ENCODE measurements around the gene THAP5.

GRCh38 chr7:108575156-108575555 is 5.7 kb upstream of the THAP5 start:
- TF ChIP-seq CTCF (IDR thresholded peaks at IDR 0.05; ENCODE audit: poor library complexity, severe bottlenecking) (no peak), SMC3 (conservative IDR thresholded peaks at IDR 0.05; ENCODE audit: poor library complexity) (no peak), POLR2AphosphoS5 (IDR thresholded peaks at IDR 0.05) (no peak), MXI1 (conservative IDR thresholded peaks at IDR 0.05; ENCODE audit: poor library complexity, severe bottlenecking) (no peak), REST (IDR thresholded peaks at IDR 0.05; ENCODE audit: borderline replicate concordance) (no peak), EZH2 (IDR thresholded peaks at IDR 0.05; ENCODE audit: borderline replicate concordance, insufficient read depth, low read length, poor library complexity, severe bottlenecking) (no peak), EP300 (conservative IDR thresholded peaks at IDR 0.05; ENCODE audit: poor library complexity, severe bottlenecking) (no peak)

Data from neural cell (in vitro differentiated cells).